Urinary bladder (tissue), 4 donors: ENCODE results near the gene CFAP221. TPM values are rescaled to one million over a fixed set of nuclear protein-coding genes. Genes with fewer than 3 reads are reported as not detected.

Source experiments
- DNase-seq: peaks from one replicate; pipeline ENCODE4 v3.0.0-alpha.2; 2015; ENCODE audit errors: extremely low spot score
- H3K27ac ChIP-seq: one replicate; pipeline ENCODE4 v1.5.1; 2013; ENCODE audit warnings: low read depth, mild to moderate bottlenecking, moderate library complexity
- H3K36me3 ChIP-seq: one replicate; pipeline ENCODE4 v1.6.1; 2013; ENCODE audit warnings: mild to moderate bottlenecking, moderate library complexity; ENCODE audit not compliant: insufficient read depth
- H3K4me1 ChIP-seq: one replicate; pipeline ENCODE4 v1.6.1; 2013; ENCODE audit warnings: mild to moderate bottlenecking, moderate library complexity; ENCODE audit not compliant: insufficient read depth
- H3K4me3 ChIP-seq: one replicate; pipeline ENCODE4 v1.5.1; 2013; ENCODE audit warnings: low read depth, low read length
- WGBS: extraction: QIAGEN DNeasy Blood & Tissue Kit; methylation state at CpG from one replicate; pipeline ENCODE4 v1.1.7; 2013; 5-methylcytosine and 5-hydroxymethylcytosine counted together
- polyA plus RNA-seq: library from polyadenylated mRNA; stranded (reverse); fragments of 200-250 nt; gene quantifications from one replicate; pipeline ENCODE4 v1.2.3, GENCODE V29; 2013
- total RNA-seq: library from RNA; depleted of rRNA; stranded (reverse); fragments of >200 nt; gene quantifications from one replicate; pipeline ENCODE4 v1.2.3, GENCODE V29; 2014
- donor health status: healthy with polysubstance abuse.
- donor health status: healthy.

The CFAP221 gene
- total and polyA plus RNA-seq, 2 donors: 0.09 to 0.95 TPM

GRCh38 chr2:119702203-119702917, 158.1 kb downstream of the CFAP221 start:
- WGBS: 67% methylated on average over 2 of the region's 2 CpGs
- Histone ChIP-seq H3K4me3 (no peak overlapping the region), H3K36me3 (no peaks in the 10 kb centered on the region), H3K27ac (no peak overlapping the region), H3K4me1 (no peaks in the 10 kb centered on the region)
- no peak for DNase-seq

- no peak overlapping the region for H3K27ac ChIP-seq
- H3K4me3 ChIP-seq: no peak overlapping the region
- 21% methylated on average over 13 of the region's 13 CpGs for WGBS
- no peak for DNase-seq
- no peaks in the 10 kb centered on the region for H3K4me1 ChIP-seq
- no peaks in the 10 kb centered on the region for H3K36me3 ChIP-seq
Measured at GRCh38 chr2:119702918-119703401, 158.7 kb downstream of the CFAP221 start.

GRCh38 chr2:119703526-119703925, 159.3 kb downstream of the CFAP221 start:
- Histone ChIP-seq H3K27ac (no peak overlapping the region), H3K4me3 (no peak overlapping the region), H3K36me3 (no peaks in the 10 kb centered on the region), H3K4me1 (no peaks in the 10 kb centered on the region)
- WGBS: 83% methylated on average over 5 of the region's 5 CpGs
- no peak for DNase-seq

- Histone ChIP-seq H3K4me3 (no peak overlapping the region), H3K36me3 (no peaks in the 10 kb centered on the region), H3K4me1 (no peaks in the 10 kb centered on the region), H3K27ac (no peak overlapping the region)
- no peak for DNase-seq
- WGBS: 90% methylated on average over 2 of the region's 2 CpGs
Measured at GRCh38 chr2:119704670-119705120, 160.4 kb downstream of the CFAP221 start.

- Histone ChIP-seq H3K27ac (no peak overlapping the region), H3K36me3 (no peaks in the 10 kb centered on the region), H3K4me1 (no peaks in the 10 kb centered on the region), H3K4me3 (no peak overlapping the region)
- no peak for DNase-seq
- WGBS: 88% methylated on average over 8 of the region's 8 CpGs
Measured at GRCh38 chr2:119706221-119706620, 162.0 kb downstream of the CFAP221 start.

Other genes starting within 250 kb of the CFAP221 start
- gene C2orf76, start 177.6 kb upstream of the CFAP221 start, total RNA-seq: 25.3 TPM
- 20.2 TPM for gene C2orf76, start 177.6 kb upstream of the CFAP221 start, polyA plus RNA-seq
- 65.6 TPM for gene DBI, start 177.5 kb upstream of the CFAP221 start, total RNA-seq
- gene DBI, start 177.5 kb upstream of the CFAP221 start, polyA plus RNA-seq: 203 TPM
- 1.1 TPM for gene TMEM37, start 112.6 kb upstream of the CFAP221 start, total RNA-seq
- gene TMEM37, start 112.6 kb upstream of the CFAP221 start, polyA plus RNA-seq: 7.8 TPM
- not detected for gene SCTR, start 20.0 kb upstream of the CFAP221 start, total RNA-seq
- gene SCTR, start 20.0 kb upstream of the CFAP221 start, polyA plus RNA-seq: not detected
- 8.6 TPM for gene TMEM177, start 134.8 kb downstream of the CFAP221 start, total RNA-seq
- gene TMEM177, start 134.8 kb downstream of the CFAP221 start, polyA plus RNA-seq: 9.8 TPM
- gene PTPN4, start 215.5 kb downstream of the CFAP221 start, total RNA-seq: 58.1 TPM
- 4.8 TPM for gene PTPN4, start 215.5 kb downstream of the CFAP221 start, polyA plus RNA-seq